CD4-positive, alpha-beta T cell treated with Interleukin-4 for 4 hours (primary cell): Measurements from ENCODE around the gene SDF2.
"Not testable (repeated sequence)": the region's sequence is repeated elsewhere in the genome, so short reads cannot be mapped to it uniquely, and the experiment has no call there.

ENCODE experiments used
- DNase-seq: peaks from one replicate; pipeline ENCODE4 v3.0.0-alpha.2; 2020

Gene SDF2

GRCh38 chr17:28682655-28683054, 20.9 kb upstream of the SDF2 start:
- no peak for DNase-seq

- DNase-seq, result no peak
Measured at GRCh38 chr17:28675980-28676379, 14.3 kb upstream of the SDF2 start.

GRCh38 chr17:28675490-28675889, 13.8 kb upstream of the SDF2 start:
- no peak for DNase-seq

GRCh38 chr17:28669918-28670317, 8.2 kb upstream of the SDF2 start:
- no peak for DNase-seq

- DNase-seq, result no peak
Measured at GRCh38 chr17:28667870-28668269, 6.2 kb upstream of the SDF2 start.

- no peak for DNase-seq
Measured at GRCh38 chr17:28665994-28666393, 4.3 kb upstream of the SDF2 start.

GRCh38 chr17:28663723-28664122, 2.0 kb upstream of the SDF2 start:
- DNase-seq, result no peak

- no peak for DNase-seq
Measured at GRCh38 chr17:28662527-28662829, 772 bp upstream of the SDF2 start.

GRCh38 chr17:28659497-28659881, 2.2 kb downstream of the SDF2 start:
- not testable (repeated sequence) for DNase-seq

- not testable (repeated sequence) for DNase-seq
Measured at GRCh38 chr17:28658766-28659496, 2.8 kb downstream of the SDF2 start.

GRCh38 chr17:28658342-28658741, 3.4 kb downstream of the SDF2 start:
- DNase-seq, result not testable (repeated sequence)

GRCh38 chr17:28657756-28658155, 4.0 kb downstream of the SDF2 start:
- DNase-seq, result no peak

GRCh38 chr17:28655160-28655559, 6.5 kb downstream of the SDF2 start:
- no peak for DNase-seq

GRCh38 chr17:28648698-28649097, 13.0 kb downstream of the SDF2 start:
- DNase-seq, result no peak

GRCh38 chr17:28646039-28646754, 15.5 kb downstream of the SDF2 start:
- DNase-seq, result no peak

- DNase-seq, result no peak
Measured at GRCh38 chr17:28645576-28645939, 16.1 kb downstream of the SDF2 start.

GRCh38 chr17:28644787-28645575, 16.7 kb downstream of the SDF2 start, which contains the start of gene BLTP2:
BLTP2 (minus strand) TSS chr17:28645158; CDS start chr17:28645056, 102 bp downstream.
- peak; percentile 95 for DNase-seq

GRCh38 chr17:28643983-28644786, 17.5 kb downstream of the SDF2 start:
- DNase-seq, result peak; percentile 39

- DNase-seq, result no peak
Measured at GRCh38 chr17:28641579-28641978, 20.1 kb downstream of the SDF2 start.

- DNase-seq, result no peak
Measured at GRCh38 chr17:28635506-28635905, 26.2 kb downstream of the SDF2 start.

GRCh38 chr17:28634206-28634865, 27.4 kb downstream of the SDF2 start:
- no peak for DNase-seq

- no peak for DNase-seq
Measured at GRCh38 chr17:28626818-28627217, 34.9 kb downstream of the SDF2 start.
